T-cell (primary cell): ENCODE results near the gene SDK1. TPM values are rescaled to one million over a fixed set of nuclear protein-coding genes. Genes with fewer than 3 reads are reported as not detected.

Experiments
- ATAC-seq, 4 experiments: fragments of 200-7000 bp in 3 of 4; fragments of 150-1000 bp in 1 of 4; cut with Tn5 transposase; replicated peaks in 1 of 4; 1 replicate in 3 of 4; 2 replicates in 1 of 4; pipeline ENCODE4 v1.10.0; 2021; ENCODE audit warnings: moderate library complexity in 3 of 4, mild to moderate bottlenecking in 2 of 4, moderate number of reproducible peaks in 1 of 4
- CTCF ChIA-PET, 2 donors: fragments of 300-600 bp; sonication (Branson Sonifier 250); formaldehyde crosslinking; loops; one replicate each; lab custom pipeline; 2022; ENCODE audit warnings: antibody characterized with exemption in 2 of 2; lab: Charles Lee
- POLR2A ChIA-PET, 2 donors: fragments of 300-600 bp; sonication (Branson Sonifier 250); formaldehyde crosslinking; loops; one replicate each; lab custom pipeline; 2022; ENCODE audit warnings: antibody characterized with exemption in 2 of 2; lab: Charles Lee
- DNase-seq, 35 experiments: peaks; one replicate each; pipeline versions ENCODE4 v3.0.0 to v3.0.0-alpha.2; 2013 to 2023
- H3K27ac ChIP-seq: one replicate; pipeline ENCODE4 v1.5.1; 2013; ENCODE audit warnings: low read length
- H3K27me3 ChIP-seq, 2 experiments: replicated peaks in 1 of 2; 1 replicate in 1 of 2; 2 replicates in 1 of 2; pipeline versions ENCODE4 v1.6.1 to v1.7.0; 2013; ENCODE audit warnings: low read length in 1 of 2, mixed read lengths in 1 of 2; ENCODE audit not compliant: control insufficient read depth in 2 of 2, insufficient read depth in 2 of 2; ENCODE audit errors: extremely low read depth in 1 of 2
- H3K36me3 ChIP-seq, 2 donors: 1 replicate in 1 of 2; 2 replicates in 1 of 2; pipeline versions ENCODE4 v1.6.1 to v1.7.0; 2013; ENCODE audit warnings: low read length in 1 of 2; ENCODE audit not compliant: control insufficient read depth in 2 of 2, insufficient read depth in 1 of 2; ENCODE audit errors: extremely low read depth in 1 of 2
- H3K4me1 ChIP-seq, 2 experiments: 1 replicate in 1 of 2; 2 replicates in 1 of 2; pipeline versions ENCODE4 v1.6.1 to v1.7.0; 2013; ENCODE audit warnings: low read length in 2 of 2, mixed read lengths in 1 of 2; ENCODE audit not compliant: insufficient read depth in 2 of 2, control insufficient read depth in 1 of 2; ENCODE audit errors: extremely low read depth in 1 of 2
- H3K4me3 ChIP-seq, 2 donors: 1 replicate in 1 of 2; 2 replicates in 1 of 2; pipeline versions ENCODE4 v1.5.1 to v1.7.0; 2013; ENCODE audit warnings: mild to moderate bottlenecking in 2 of 2, low read length in 1 of 2, moderate library complexity in 1 of 2; ENCODE audit not compliant: control insufficient read depth in 1 of 2; ENCODE audit errors: extremely low read depth in 1 of 2
- H3K9me3 ChIP-seq: 2 replicates; pipeline ENCODE4 v1.7.0; 2013
- H3K27ac Mint-ChIP-seq, 2 donors: one replicate each; pipeline ENCODE4 v1.8.0; 2020 to 2021; ENCODE audit warnings: mild to moderate bottlenecking in 2 of 2, mixed read lengths in 2 of 2
- H3K27me3 Mint-ChIP-seq, 2 donors: one replicate each; pipeline ENCODE4 v1.8.0; 2021 to 2022; ENCODE audit warnings: mixed read lengths in 2 of 2
- H3K36me3 Mint-ChIP-seq: one replicate; pipeline ENCODE4 v1.8.0; 2021; ENCODE audit warnings: mixed read lengths
- H3K4me1 Mint-ChIP-seq, 3 donors: one replicate each; pipeline ENCODE4 v1.8.0; 2020 to 2022; ENCODE audit warnings: mixed read lengths in 3 of 3, mild to moderate bottlenecking in 1 of 3
- H3K4me3 Mint-ChIP-seq, 3 donors: one replicate each; pipeline ENCODE4 v1.8.0; 2020 to 2022; ENCODE audit warnings: mild to moderate bottlenecking in 3 of 3, mixed read lengths in 3 of 3, moderate library complexity in 3 of 3
- H3K9me3 Mint-ChIP-seq, 3 donors: one replicate each; pipeline ENCODE4 v1.8.0; 2020 to 2022; ENCODE audit warnings: mixed read lengths in 3 of 3
- WGBS: methylation state at CpG from one replicate; pipeline ENCODE4 v1.1.5; 2013; ENCODE audit warnings: missing lambda C conversion rate; ENCODE audit not compliant: insufficient coverage; 5-methylcytosine and 5-hydroxymethylcytosine counted together
- total RNA-seq, 35 experiments: library from RNA in 6 of 35; stranded (reverse) in 6 of 35; fragments of 120-200 nt in 1 of 35; gene quantifications; one replicate each; pipeline versions ENCODE4 v1.2.1 to v1.2.4 and lab custom pipeline; 2013 to 2026

Gene SDK1
- total RNA-seq, 5 donors from 2014 or later (not counting 1 experiment from before 2014, with no cell fraction given), result 0.47 to 1.7 (median 0.63) TPM

- Mint-ChIP-seq H3K27ac (no peak overlapping the region), H3K9me3 (no peaks in the 10 kb centered on the region), H3K36me3 (no peaks in the 10 kb centered on the region), H3K4me1 (no peaks in the 10 kb centered on the region), H3K4me3 (no peak overlapping the region), H3K27me3 (peaks cover 0 to 3% of the 10 kb centered on the region in 2 donors)
- ChIA-PET POLR2A (no interaction called here), CTCF (no interaction called here)
- H3K4me3 ChIP-seq, result no peak overlapping the region
- H3K4me1 ChIP-seq, result no peaks in the 10 kb centered on the region
- 100% methylated on average over 2 of the region's 6 CpGs for WGBS
- H3K9me3 ChIP-seq, result no peaks in the 10 kb centered on the region
- ATAC-seq (no peak), DNase-seq (no peak)
- H3K27ac ChIP-seq, result no peak overlapping the region
- no peaks in the 10 kb centered on the region for H3K36me3 ChIP-seq
- H3K27me3 ChIP-seq, result peaks cover 0 to 7% of the 10 kb centered on the region in 2 experiments
Measured at GRCh38 chr7:4198301-4198700, 897.2 kb downstream of the SDK1 start.

- no peaks in the 10 kb centered on the region for H3K4me1 ChIP-seq
- CTCF ChIA-PET, result no interaction called here
Measured at GRCh38 chr7:4200546-4201094, 899.6 kb downstream of the SDK1 start.

GRCh38 chr7:4201566-4201965, 900.5 kb downstream of the SDK1 start:
- DNase-seq (no peak), ATAC-seq (no peak)
- H3K4me3 Mint-ChIP-seq, result no peak overlapping the region
- Histone ChIP-seq H3K27me3 (peaks cover 0 to 5% of the 10 kb centered on the region in 2 experiments), H3K9me3 (no peaks in the 10 kb centered on the region), H3K36me3 (no peaks in the 10 kb centered on the region), H3K4me3 (no peak overlapping the region), H3K4me1 (no peaks in the 10 kb centered on the region), H3K27ac (no peak overlapping the region)
- H3K9me3 Mint-ChIP-seq, result no peaks in the 10 kb centered on the region
- ChIA-PET CTCF (interaction anchor here in 1 of 2 donors (0.7 kb wide), 1 partner anchor 375 kb away, joined by 4 read pairs; no protein-coding TSS in a partner anchor), POLR2A (no interaction called here)
- no peak overlapping the region for H3K27ac Mint-ChIP-seq
- peaks cover 0 to 16% (median 8%) of the 10 kb centered on the region in 3 donors for H3K4me1 Mint-ChIP-seq
- no peaks in the 10 kb centered on the region for H3K27me3 Mint-ChIP-seq
- WGBS, result 85% methylated on average over 6 of the region's 6 CpGs
- no peaks in the 10 kb centered on the region for H3K36me3 Mint-ChIP-seq

More at GRCh38 chr7:4200546-4201094, 899.6 kb downstream of the SDK1 start:
- WGBS, result 64% methylated on average over 2 of the region's 2 CpGs
- POLR2A ChIA-PET, result no interaction called here
- H3K4me3 ChIP-seq, result no peak overlapping the region
- peaks cover 0 to 16% (median 8%) of the 10 kb centered on the region in 3 donors for H3K4me1 Mint-ChIP-seq
- DNase-seq (no peak), ATAC-seq (no peak)
- no peak overlapping the region for H3K27ac ChIP-seq
- no peaks in the 10 kb centered on the region for H3K36me3 Mint-ChIP-seq
- no peak overlapping the region for H3K27ac Mint-ChIP-seq
- H3K36me3 ChIP-seq, result no peaks in the 10 kb centered on the region
- no peaks in the 10 kb centered on the region for H3K9me3 ChIP-seq
- H3K27me3 ChIP-seq, result peaks cover 0 to 7% of the 10 kb centered on the region in 2 experiments
- H3K27me3 Mint-ChIP-seq, result no peaks in the 10 kb centered on the region
- no peak overlapping the region for H3K4me3 Mint-ChIP-seq
- H3K9me3 Mint-ChIP-seq, result no peaks in the 10 kb centered on the region

GRCh38 chr7:4202154-4202736, 901.2 kb downstream of the SDK1 start:
- H3K27me3 Mint-ChIP-seq, result no peaks in the 10 kb centered on the region
- H3K4me1 Mint-ChIP-seq, result peaks cover 0 to 16% (median 8%) of the 10 kb centered on the region in 3 donors
- CTCF ChIA-PET, result interaction anchor here in 1 of 2 donors (0.7 kb wide), 1 partner anchor 374 kb away, joined by 4 read pairs; no protein-coding TSS in a partner anchor
- POLR2A ChIA-PET, result no interaction called here
- H3K27ac Mint-ChIP-seq, result no peak overlapping the region
- no peak overlapping the region for H3K4me3 Mint-ChIP-seq
- no peak overlapping the region for H3K4me3 ChIP-seq
- H3K27me3 ChIP-seq, result peaks cover 0 to 5% of the 10 kb centered on the region in 2 experiments
- no peaks in the 10 kb centered on the region for H3K36me3 Mint-ChIP-seq
- no peaks in the 10 kb centered on the region for H3K36me3 ChIP-seq
- no peak for DNase-seq
- no peaks in the 10 kb centered on the region for H3K9me3 ChIP-seq
- H3K4me1 ChIP-seq, result no peaks in the 10 kb centered on the region
- no peaks in the 10 kb centered on the region for H3K9me3 Mint-ChIP-seq
- H3K27ac ChIP-seq, result no peak overlapping the region
- ATAC-seq, result no peak
- 82% methylated on average over 11 of the region's 16 CpGs for WGBS

- H3K27me3 ChIP-seq, result no peaks in the 10 kb centered on the region
- CTCF ChIA-PET, result no interaction called here
- H3K9me3 ChIP-seq, result no peaks in the 10 kb centered on the region
- POLR2A ChIA-PET, result no interaction called here
- DNase-seq, result no peak
- WGBS, result 87% methylated on average over 16 of the region's 16 CpGs
- H3K27me3 Mint-ChIP-seq, result no peaks in the 10 kb centered on the region
- H3K4me1 ChIP-seq, result no peaks in the 10 kb centered on the region
- H3K9me3 Mint-ChIP-seq, result no peaks in the 10 kb centered on the region
- H3K4me3 ChIP-seq, result no peak overlapping the region
- no peak overlapping the region for H3K27ac Mint-ChIP-seq
- no peaks in the 10 kb centered on the region for H3K36me3 ChIP-seq
- H3K4me1 Mint-ChIP-seq, result peaks cover 0 to 16% (median 8%) of the 10 kb centered on the region in 3 donors
- ATAC-seq, result no peak
- H3K27ac ChIP-seq, result no peak overlapping the region
- H3K36me3 Mint-ChIP-seq, result no peaks in the 10 kb centered on the region
- no peak overlapping the region for H3K4me3 Mint-ChIP-seq
Measured at GRCh38 chr7:4202954-4203353, 901.9 kb downstream of the SDK1 start.

GRCh38 chr7:4203626-4204512, 902.8 kb downstream of the SDK1 start:
- H3K36me3 Mint-ChIP-seq, result no peaks in the 10 kb centered on the region
- Histone ChIP-seq H3K27me3 (no peaks in the 10 kb centered on the region), H3K36me3 (no peaks in the 10 kb centered on the region), H3K27ac (no peak overlapping the region), H3K4me3 (no peak overlapping the region), H3K4me1 (no peaks in the 10 kb centered on the region), H3K9me3 (no peaks in the 10 kb centered on the region)
- peak overlapping the region in 1 of 2 donors; percentile 84 for H3K27ac Mint-ChIP-seq
- no peaks in the 10 kb centered on the region for H3K9me3 Mint-ChIP-seq
- H3K4me3 Mint-ChIP-seq, result peak overlapping the region in 2 of 3 donors; percentile 64 to 73
- POLR2A ChIA-PET, result no interaction called here
- DNase-seq (no peak), ATAC-seq (no peak)
- H3K4me1 Mint-ChIP-seq, result peaks cover 0 to 16% (median 8%) of the 10 kb centered on the region in 3 donors
- CTCF ChIA-PET, result no interaction called here
- 92% methylated on average over 25 of the region's 29 CpGs for WGBS
- H3K27me3 Mint-ChIP-seq, result no peaks in the 10 kb centered on the region
